Spleen (tissue), 11 donors: Measurements from ENCODE around the gene SEPTIN1. TPM values are rescaled to one million over a fixed set of nuclear protein-coding genes. Genes with fewer than 3 reads are reported as not detected.

Source experiments
- polyA plus RNA-seq, 3 donors: library from polyadenylated mRNA; stranded (reverse); fragments of 200-250 nt; gene quantifications; one replicate each; pipeline ENCODE4 v1.2.1, GENCODE V29; 2013
- small RNA-seq, 4 donors: library from RNA; depleted of rRNA; stranded (forward); fragments of <200 nt; gene quantifications; one replicate each; pipeline ENCODE3, GENCODE V24; 2016
- total RNA-seq, 7 donors: library from RNA; depleted of rRNA in 3 of 7; stranded (reverse); fragments of >200 nt in 3 of 7; fragmentation: NEBNext Ultra II Directional in 4 of 7; extraction: Animal tissue kit (Norgen Biotek cat#: 25700) in 4 of 7; gene quantifications; one replicate each; pipeline versions ENCODE4 v1.1.0 to v1.2.1, GENCODE V29; 2016 to 2021
- donor health status: healthy with polysubstance abuse.
- donor health status: DM: no; HTN: no; CAD: no; lungs with moderate emphysema.
- donor health status: DM: no; HTN: no; CAD: no.
- donor health status: Bipolar disorder and iron deficiency.
- donor health status: healthy.
- donor health status: DM: no; HTN: no; CAD: no.
- donor health status: DM: yes; HTN: yes; CAD: no.

Gene SEPTIN1
- total and polyA plus RNA-seq, 10 donors: 38.5 to 199 (median 84.2) TPM

Small RNA genes within 50 kb of the gene (small RNA-seq; reads per million reads assigned to genes)
- gene RF00406: 0 to 0.30 (median 0.09) reads per million in 4 donors

Other genes starting within 250 kb of the SEPTIN1 start
- gene CORO1A, start 199.0 kb downstream of the SEPTIN1 start, total RNA-seq: 100 to 1,000 TPM; 346 to 602 (median 413) TPM
- 100 to 1,000 TPM; 667 to 757 (median 675) TPM for gene CORO1A, start 199.0 kb downstream of the SEPTIN1 start, polyA plus RNA-seq
- gene BOLA2B, start 188.9 kb downstream of the SEPTIN1 start, total RNA-seq: 100 to 1,000 TPM in 4 of 7 donors, 10 to 100 TPM in 3; 51.0 to 391 (median 105) TPM
- gene BOLA2B, start 188.9 kb downstream of the SEPTIN1 start, polyA plus RNA-seq: 100 to 1,000 TPM; 262 to 413 (median 307) TPM
- gene SLX1A, start 188.7 kb downstream of the SEPTIN1 start, total RNA-seq: 10 to 100 TPM; 49.0 to 91.4 (median 67.6) TPM
- 10 to 100 TPM; 73.6 to 77.2 (median 75.1) TPM for gene SLX1A, start 188.7 kb downstream of the SEPTIN1 start, polyA plus RNA-seq
- 10 to 100 TPM; 15.1 to 33.8 (median 20.4) TPM for gene SULT1A3, start 183.3 kb downstream of the SEPTIN1 start, total RNA-seq
- gene SULT1A3, start 183.3 kb downstream of the SEPTIN1 start, polyA plus RNA-seq: 100 to 1,000 TPM in 1 of 3 donors, 10 to 100 TPM in 2; 45.7 to 120 (median 74.1) TPM
- 10 to 100 TPM in 3 of 7 donors, 1 to 10 TPM in 4; 2.7 to 41.9 (median 6.8) TPM for gene NPIPB13, start 134.1 kb downstream of the SEPTIN1 start, total RNA-seq
- gene NPIPB13, start 134.1 kb downstream of the SEPTIN1 start, polyA plus RNA-seq: 1 to 10 TPM; 3.9 to 7.8 (median 4.9) TPM
- gene CD2BP2, start 27.3 kb downstream of the SEPTIN1 start, total RNA-seq: 10 to 100 TPM; 33.9 to 60.0 (median 55.8) TPM
- 10 to 100 TPM; 27.8 to 42.9 (median 42.9) TPM for gene CD2BP2, start 27.3 kb downstream of the SEPTIN1 start, polyA plus RNA-seq
- 10 to 100 TPM; 32.5 to 50.4 (median 45.8) TPM for gene TBC1D10B, start 12.1 kb downstream of the SEPTIN1 start, total RNA-seq
- 10 to 100 TPM; 17.3 to 33.3 (median 22.5) TPM for gene TBC1D10B, start 12.1 kb downstream of the SEPTIN1 start, polyA plus RNA-seq
- gene MYL11, start 7.8 kb downstream of the SEPTIN1 start, total RNA-seq: 1 to 10 TPM in 1 of 7 donors, not detected in 6; 1.4 TPM
- gene MYL11, start 7.8 kb downstream of the SEPTIN1 start, polyA plus RNA-seq: 1 to 10 TPM; 2.7 to 4.3 (median 2.8) TPM
- 10 to 100 TPM in 3 of 7 donors, 1 to 10 TPM in 4; 7.1 to 10.4 (median 9.5) TPM for gene ZNF48, start 12.9 kb upstream of the SEPTIN1 start, total RNA-seq
- gene ZNF48, start 12.9 kb upstream of the SEPTIN1 start, polyA plus RNA-seq: 1 to 10 TPM; 2.7 to 5.7 (median 3.5) TPM
- 10 to 100 TPM in 1 of 7 donors, 1 to 10 TPM in 6; 2.2 to 10.2 (median 3.1) TPM for gene ZNF771, start 25.0 kb upstream of the SEPTIN1 start, total RNA-seq
- 1 to 10 TPM; 2.3 to 3.7 (median 3.1) TPM for gene ZNF771, start 25.0 kb upstream of the SEPTIN1 start, polyA plus RNA-seq
- gene DCTPP1, start 47.5 kb upstream of the SEPTIN1 start, total RNA-seq: 10 to 100 TPM; 17.6 to 36.3 (median 28.6) TPM
- 10 to 100 TPM; 25.5 to 49.1 (median 41.9) TPM for gene DCTPP1, start 47.5 kb upstream of the SEPTIN1 start, polyA plus RNA-seq
- 10 to 100 TPM; 35.5 to 54.7 (median 43.7) TPM for gene SEPHS2, start 63.3 kb upstream of the SEPTIN1 start, total RNA-seq
- gene SEPHS2, start 63.3 kb upstream of the SEPTIN1 start, polyA plus RNA-seq: 10 to 100 TPM; 42.4 to 56.0 (median 49.5) TPM
- 100 to 1,000 TPM; 100 to 212 (median 153) TPM for gene ITGAL, start 90.2 kb upstream of the SEPTIN1 start, total RNA-seq
- 10 to 100 TPM; 26.6 to 64.4 (median 51.1) TPM for gene ITGAL, start 90.2 kb upstream of the SEPTIN1 start, polyA plus RNA-seq
- 10 to 100 TPM; 17.2 to 27.3 (median 25.5) TPM for gene ZNF768, start 144.0 kb upstream of the SEPTIN1 start, total RNA-seq
- gene ZNF768, start 144.0 kb upstream of the SEPTIN1 start, polyA plus RNA-seq: 10 to 100 TPM; 17.0 to 33.1 (median 21.6) TPM
- 10 to 100 TPM in 6 of 7 donors, 1 to 10 TPM in 1; 7.7 to 16.1 (median 14.0) TPM for gene ZNF747, start 152.3 kb upstream of the SEPTIN1 start, total RNA-seq
- gene ZNF747, start 152.3 kb upstream of the SEPTIN1 start, polyA plus RNA-seq: 1 to 10 TPM; 5.9 to 8.3 (median 6.4) TPM
- gene ZNF764, start 175.8 kb upstream of the SEPTIN1 start, total RNA-seq: 10 to 100 TPM; 11.6 to 18.6 (median 13.5) TPM
- 1 to 10 TPM; 3.4 to 7.4 (median 4.1) TPM for gene ZNF764, start 175.8 kb upstream of the SEPTIN1 start, polyA plus RNA-seq
- gene ZNF688, start 189.2 kb upstream of the SEPTIN1 start, total RNA-seq: 10 to 100 TPM; 10.7 to 26.3 (median 19.7) TPM
- 10 to 100 TPM; 27.5 to 43.5 (median 40.8) TPM for gene ZNF688, start 189.2 kb upstream of the SEPTIN1 start, polyA plus RNA-seq
- 10 to 100 TPM; 16.5 to 22.1 (median 18.6) TPM for gene ZNF785, start 203.1 kb upstream of the SEPTIN1 start, total RNA-seq
- gene ZNF785, start 203.1 kb upstream of the SEPTIN1 start, polyA plus RNA-seq: 1 to 10 TPM; 3.1 to 7.1 (median 3.5) TPM
- gene ZNF689, start 227.8 kb upstream of the SEPTIN1 start, total RNA-seq: 10 to 100 TPM in 5 of 7 donors, 1 to 10 TPM in 2; 6.3 to 14.6 (median 11.4) TPM
- gene ZNF689, start 227.8 kb upstream of the SEPTIN1 start, polyA plus RNA-seq: 1 to 10 TPM; 3.5 to 5.0 (median 3.7) TPM